CD4-positive, alpha-beta T cell treated with Interferon alpha-2 for 1 hour (primary cell): ENCODE data around the gene CSNK1G2.

Experiments used
- DNase-seq, 2 donors: peaks; one replicate each; pipeline ENCODE4 v3.0.0-alpha.2; 2020 to 2022

The CSNK1G2 gene

DNA sequence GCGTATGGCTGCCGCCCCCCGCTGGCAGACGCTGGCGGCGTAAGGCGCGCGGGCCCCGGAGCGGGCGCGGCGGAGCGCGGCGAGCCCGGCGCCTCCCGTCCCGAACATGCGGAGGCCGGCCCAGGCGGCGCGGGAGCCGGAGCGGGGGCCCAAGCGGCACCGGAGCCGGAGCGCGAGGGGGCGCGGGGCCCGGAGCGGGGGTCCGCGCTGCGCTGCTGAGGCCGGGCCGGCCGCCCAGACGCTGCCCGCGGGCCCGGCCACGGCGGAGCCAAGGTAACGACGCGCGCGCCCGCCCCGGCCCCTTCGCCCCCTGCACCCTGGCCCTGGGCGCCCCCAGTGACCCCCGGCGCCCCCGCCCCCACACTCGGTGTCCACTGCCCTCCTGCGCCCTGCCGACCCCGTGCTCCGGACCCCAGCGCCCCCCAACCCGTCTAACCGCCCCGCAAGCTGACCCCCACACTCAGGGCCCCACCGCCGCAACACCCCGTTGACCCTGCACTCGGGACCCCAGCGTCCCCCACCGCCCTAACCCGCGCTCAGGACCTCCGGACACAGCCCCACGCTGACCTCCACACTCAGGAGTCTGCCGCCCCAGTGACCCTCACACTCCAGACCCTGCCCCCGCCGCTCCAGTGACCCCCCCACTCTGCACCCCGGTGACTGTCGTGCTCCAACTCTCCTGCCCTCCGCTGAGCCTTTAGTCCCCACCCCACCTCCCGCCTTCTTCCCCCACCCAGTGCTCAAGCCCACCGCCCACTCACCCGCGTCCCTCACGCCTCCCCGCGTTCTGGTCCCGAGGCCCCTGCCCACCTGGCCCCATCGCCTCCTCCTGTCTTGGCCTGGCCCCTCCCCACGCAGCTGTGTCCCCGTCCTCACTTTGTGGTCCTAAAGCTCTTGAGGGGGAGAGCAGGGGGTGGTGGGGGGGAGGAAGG is at the start of gene CSNK1G2:
CSNK1G2 (plus strand) TSS at position 27 of the 932 bp plus-strand sequence. CDS start 28,601 bp downstream, outside the sequence.
- no peak for DNase-seq

DNA sequence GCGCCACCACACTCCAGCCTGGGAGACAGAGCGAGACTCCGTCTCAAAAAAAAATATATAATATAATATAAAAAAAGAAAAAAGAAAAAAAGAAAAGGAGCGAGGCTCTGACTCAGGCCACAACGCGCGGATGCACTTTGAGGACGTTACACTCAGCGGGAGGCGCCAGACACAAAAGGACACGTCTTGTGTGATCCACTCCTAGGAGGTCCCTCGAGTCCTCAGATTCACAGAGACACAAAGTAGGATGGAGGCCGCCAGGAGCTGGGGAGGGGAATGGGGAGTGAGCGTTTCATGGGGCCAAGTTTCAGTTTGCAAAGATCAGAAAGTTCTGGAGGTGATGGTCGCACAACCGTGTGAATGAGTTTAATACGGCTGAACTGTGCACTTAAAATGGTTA is 47.2 kb upstream of the CSNK1G2 start:
- no peak for DNase-seq

DNA sequence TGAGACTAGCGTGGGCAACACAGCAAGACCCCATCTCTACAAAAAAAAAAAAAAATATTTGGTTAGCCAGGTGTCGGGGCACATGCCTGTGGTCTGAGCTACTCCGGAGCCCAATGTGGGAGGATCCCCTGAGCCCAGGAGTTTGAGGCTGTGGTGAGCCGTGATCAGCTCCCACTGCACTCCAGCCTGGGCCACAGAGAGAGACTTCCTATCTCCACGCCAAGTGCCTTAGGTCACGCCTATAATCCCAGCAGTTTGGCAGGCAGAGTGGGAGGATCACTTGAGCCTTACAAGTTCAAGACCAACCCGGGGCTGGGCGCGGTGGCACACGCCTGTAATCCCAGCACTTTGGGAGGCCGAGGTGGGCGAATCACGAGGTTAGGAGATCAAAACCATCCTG is 44.5 kb upstream of the CSNK1G2 start:
- no peak for DNase-seq

DNA sequence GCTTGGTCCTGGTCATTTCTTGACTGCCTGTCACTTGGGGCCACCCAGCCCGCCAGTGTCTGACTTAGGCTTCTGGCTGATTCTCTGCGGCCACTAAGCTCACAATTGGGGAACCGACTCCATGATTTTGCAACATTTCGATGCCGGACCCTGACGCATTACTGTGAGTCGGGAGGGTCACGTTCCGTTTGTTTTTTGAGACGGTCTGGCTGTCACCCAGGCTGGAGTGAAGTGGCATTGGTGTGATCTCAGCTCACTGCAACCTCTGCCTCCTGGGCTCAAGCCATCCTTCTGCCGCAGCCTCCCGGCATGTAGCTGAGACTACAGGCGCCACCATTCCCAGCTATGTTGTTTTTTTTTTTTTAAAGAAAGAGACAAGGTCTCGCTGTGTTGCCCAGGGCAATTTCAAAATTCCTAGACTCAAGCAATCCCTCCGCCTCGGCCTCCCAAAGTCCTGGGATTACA is 39.0 kb upstream of the CSNK1G2 start:
- peak in 1 of 2 donors; percentile 74 for DNase-seq

DNA sequence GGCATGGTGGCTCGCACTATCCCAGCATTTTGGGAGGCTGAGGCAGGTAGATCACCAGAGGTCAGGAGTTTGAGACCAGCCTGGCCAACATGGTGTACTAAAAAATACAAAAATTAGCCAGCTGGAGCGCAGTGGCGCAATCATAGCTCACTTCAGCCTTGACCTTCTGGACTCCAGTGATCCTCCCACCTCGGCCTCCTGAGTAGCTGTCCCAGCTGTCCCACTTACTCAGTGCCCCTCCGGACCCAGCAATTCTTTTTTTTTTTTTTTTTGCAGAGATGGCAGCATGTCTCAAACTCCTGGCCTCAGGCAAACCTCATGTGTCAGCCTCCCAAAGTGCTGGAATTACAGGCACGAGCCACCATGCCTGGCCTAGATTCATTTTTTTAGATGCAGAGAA is 38.0 kb upstream of the CSNK1G2 start:
- DNase-seq: no peak

DNA sequence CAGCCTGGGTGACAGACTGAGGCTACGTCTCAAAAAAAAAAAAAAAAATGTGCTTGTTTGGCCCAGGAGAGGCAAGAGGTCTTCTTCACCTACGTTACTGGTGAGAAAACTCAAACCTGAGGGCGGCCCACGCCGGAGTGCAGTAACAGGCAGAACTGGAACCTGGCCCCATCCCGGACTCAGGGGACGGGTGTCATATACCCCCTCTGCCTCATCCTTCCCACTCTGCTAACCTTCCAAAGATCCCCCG is 36.2 kb upstream of the CSNK1G2 start:
- DNase-seq: no peak

DNA sequence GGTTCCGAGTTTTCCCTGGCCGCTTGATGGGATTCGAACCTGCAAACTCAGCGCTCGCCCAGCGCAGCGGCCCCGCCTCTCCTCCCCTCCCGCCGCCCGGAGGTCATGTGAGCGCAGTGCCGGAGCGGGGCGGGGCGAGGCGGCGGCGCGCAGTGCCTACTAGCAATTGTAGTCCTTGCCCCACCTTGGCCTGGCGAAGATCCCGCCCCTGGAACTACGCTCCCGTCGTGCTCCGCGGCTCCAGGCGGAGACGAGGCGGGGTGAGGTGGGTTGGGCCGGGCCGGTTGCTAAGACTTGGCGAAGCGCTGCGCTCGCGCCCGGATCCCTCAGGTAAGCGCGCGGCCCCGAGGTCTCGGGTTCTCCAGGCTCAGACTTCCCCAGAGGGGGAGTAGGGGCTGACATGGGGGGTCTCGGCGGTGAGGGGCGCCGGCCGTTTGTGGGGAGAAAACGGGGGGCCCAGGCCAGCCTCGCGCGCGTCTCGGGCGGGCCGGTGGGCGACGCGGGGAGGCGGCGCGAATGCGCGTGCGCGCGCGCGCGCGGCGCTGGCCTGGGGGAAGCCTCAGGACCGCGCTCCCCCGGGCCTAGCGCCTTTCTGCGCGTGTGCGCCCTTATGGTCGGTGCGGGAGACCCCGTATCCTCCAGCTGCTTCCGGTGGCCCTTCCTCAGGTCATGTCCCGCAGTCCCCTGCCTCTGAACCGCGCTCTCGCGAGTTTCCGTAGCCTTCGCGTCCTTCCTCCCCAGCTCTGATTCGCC is 35.7 kb upstream of the CSNK1G2 start, which contains the start of the genes ADAT3 and SCAMP4:
ADAT3 (plus strand) TSS at position 290 of the 753 bp plus-strand sequence. CDS start 6,649 bp downstream, outside the sequence.
SCAMP4 (plus strand) TSS at position 290 of the 753 bp plus-strand sequence. CDS start 9,621 bp downstream, outside the sequence.
- DNase-seq: peak; percentile 99

DNA sequence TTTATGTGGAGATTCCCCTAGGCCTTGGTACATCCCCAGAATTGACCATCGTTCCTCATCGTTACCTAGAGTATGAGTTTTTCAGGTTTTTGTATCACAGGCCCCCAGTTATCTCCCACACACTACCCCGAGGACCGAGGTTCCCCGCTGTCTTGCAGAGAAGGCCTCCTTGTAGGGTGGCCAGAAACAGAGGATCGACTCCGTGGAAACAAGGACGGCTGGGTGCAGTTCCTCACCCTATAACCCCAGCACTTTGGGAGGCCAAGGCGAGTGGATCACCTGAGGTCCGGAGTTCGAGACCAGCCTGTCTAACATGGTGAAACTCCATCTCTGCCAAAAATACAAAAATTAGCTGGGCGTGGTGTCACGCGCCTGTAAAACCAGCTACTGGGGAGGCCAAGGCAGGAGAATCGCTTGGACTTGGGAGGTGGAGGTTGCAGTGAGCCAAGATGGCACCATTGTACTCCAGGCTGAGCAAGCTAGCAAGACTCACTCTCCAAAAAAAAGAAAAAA is 35.1 kb upstream of the CSNK1G2 start:
- no peak for DNase-seq

DNA sequence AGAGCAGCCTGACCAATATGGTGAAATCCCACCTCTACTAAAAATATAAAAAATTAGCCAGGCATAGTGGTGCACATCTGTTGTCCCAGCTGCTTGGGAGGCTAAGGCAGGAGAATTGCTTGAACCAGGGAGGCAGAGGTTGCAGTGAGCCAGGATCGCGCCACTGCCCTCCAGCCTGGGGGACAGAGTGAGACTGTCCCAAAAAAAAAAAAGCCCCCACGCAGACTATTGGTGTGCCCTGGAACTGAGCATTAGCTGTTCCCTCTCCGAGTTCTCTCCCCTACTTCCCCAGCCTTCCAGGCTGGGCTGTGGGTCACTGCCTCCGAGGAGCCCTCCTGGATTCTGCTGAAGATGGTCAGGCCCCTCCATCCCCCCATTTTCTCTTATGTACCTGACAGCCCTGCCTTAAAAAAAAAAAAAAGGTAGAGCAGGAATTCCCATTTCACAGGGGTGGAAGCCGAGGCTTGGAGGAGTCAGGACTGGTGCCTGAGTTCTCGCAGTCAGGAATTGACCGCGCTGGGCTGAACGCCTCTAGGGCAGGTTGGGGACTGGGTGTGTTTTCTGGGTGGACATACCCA is 33.9 kb upstream of the CSNK1G2 start:
- DNase-seq: no peak

DNA sequence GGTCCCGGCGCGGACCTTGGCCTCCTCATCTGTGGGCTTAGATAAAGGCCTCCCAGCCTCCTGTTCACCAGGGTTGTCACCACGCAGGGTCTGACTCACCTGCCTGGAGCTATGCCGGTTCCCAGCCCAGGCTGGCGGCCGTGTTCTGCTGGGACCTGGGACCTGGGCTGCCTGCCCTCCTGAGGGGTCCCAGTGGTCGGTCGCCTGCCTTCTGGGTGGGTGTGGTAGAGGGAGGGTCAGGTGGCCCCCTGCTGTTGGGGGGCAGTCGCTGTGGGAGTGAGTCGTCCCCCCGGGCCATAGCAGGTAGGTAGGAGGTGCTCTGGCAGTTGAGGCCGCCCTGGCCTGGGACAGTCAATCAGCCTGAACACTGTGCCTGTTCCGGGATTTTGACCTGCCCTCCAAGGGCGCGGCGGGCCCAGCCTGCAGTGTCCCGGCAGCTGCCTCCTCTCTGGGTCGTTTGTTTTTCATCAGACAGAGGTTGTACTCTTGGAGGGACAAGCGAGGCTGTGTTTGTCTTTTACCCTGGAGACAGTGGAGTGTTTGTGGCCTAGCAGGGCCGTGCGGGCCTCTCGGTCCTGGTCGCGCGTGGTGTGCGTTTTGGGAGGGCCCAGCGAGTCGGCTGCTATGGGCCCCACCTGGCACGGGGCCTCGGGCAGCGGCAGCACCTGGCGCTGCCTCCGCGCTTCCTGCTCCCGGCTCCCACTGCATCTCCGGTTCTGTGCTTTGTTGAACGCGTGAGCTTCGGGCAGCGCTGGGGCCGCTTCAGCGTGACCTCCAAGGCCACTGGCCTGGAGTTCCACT is 33.2 kb upstream of the CSNK1G2 start:
- no peak for DNase-seq

DNA sequence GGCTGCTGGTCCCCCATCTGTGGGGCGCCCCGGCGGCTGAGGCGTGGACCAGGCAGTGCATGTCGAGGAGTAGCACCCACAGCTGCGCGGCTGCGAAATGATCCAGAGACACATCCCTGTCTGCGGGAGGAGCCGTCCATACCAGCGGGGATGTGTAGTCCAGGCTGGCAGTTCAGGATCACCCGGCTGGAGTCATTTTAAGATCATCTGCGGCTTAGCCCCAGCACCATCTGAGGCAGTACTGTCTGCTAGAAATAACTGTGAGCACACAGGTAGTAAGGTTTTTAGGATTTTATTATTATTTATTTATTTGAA is 32.7 kb upstream of the CSNK1G2 start:
- no peak for DNase-seq

DNA sequence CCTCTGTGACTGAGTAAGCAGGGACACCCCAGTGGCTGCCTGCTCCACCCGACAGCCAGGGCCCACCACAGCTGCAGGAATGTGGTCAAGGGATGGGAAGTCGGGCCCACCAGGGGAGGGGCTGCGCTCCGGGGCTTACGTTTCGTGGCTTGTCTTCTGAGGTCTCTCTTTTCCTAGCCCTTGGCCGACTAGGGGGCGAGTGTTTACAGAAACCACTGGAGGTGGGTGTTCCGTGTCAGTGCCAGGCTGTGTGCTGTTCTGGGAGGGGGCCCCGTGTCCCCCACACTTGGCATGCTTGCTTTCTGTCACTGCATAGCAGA is 31.3 kb upstream of the CSNK1G2 start:
- DNase-seq: no peak

DNA sequence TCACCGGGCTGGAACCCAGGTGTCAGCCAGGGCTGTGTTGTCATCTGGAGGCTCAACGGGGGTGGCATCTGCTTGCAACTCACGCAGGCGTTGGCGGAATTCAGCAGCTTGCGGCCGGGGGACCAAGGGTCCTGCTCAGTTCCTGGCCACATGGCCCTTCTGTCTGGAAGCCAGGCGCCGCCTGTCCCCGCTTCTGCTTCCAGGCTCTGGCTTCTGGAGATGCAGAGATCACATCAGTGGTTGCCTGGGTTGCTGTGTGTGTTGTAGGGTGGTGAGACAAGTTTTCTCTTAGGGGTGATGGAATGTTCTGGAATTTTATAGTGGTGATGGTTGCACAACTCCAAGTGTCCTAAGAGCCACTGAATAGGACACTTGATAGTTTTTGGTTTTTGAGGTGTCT is 30.8 kb upstream of the CSNK1G2 start:
- no peak for DNase-seq

DNA sequence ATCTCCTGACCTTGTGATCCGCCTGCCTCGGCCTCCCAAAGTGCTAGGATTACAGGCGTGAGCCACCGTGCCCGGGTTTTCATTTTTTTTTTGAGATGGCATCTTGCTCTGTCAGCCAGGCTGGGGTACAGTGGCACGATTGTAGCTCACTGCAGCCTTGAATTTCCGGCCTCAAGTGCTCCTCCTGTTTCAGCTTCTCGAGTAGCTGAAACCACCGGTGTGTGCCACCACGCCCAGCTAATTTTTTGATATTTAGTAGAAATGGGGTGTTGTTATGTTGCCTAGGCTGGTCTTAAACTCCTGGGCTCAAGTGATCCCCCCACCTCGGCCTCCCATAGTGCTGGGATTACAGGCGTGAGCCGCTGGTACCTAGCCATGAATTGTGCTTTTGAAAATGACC is 29.9 kb upstream of the CSNK1G2 start:
- DNase-seq: no peak

DNA sequence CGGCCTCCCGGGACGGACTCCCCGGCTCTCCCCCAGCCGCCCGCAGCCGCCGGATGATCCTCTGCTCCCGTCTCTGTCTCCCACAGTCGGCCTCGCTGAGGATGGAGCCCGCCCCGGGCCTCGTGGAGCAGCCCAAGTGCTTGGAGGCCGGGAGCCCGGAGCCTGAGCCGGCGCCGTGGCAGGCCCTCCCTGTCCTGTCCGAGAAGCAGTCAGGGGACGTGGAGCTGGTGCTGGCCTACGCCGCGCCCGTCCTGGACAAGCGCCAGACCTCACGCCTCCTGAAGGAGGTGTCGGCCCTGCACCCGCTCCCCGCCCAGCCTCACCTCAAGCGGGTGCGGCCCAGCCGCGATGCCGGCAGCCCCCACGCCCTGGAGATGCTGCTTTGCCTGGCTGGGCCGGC is 29.0 kb upstream of the CSNK1G2 start:
- DNase-seq: no peak

DNA sequence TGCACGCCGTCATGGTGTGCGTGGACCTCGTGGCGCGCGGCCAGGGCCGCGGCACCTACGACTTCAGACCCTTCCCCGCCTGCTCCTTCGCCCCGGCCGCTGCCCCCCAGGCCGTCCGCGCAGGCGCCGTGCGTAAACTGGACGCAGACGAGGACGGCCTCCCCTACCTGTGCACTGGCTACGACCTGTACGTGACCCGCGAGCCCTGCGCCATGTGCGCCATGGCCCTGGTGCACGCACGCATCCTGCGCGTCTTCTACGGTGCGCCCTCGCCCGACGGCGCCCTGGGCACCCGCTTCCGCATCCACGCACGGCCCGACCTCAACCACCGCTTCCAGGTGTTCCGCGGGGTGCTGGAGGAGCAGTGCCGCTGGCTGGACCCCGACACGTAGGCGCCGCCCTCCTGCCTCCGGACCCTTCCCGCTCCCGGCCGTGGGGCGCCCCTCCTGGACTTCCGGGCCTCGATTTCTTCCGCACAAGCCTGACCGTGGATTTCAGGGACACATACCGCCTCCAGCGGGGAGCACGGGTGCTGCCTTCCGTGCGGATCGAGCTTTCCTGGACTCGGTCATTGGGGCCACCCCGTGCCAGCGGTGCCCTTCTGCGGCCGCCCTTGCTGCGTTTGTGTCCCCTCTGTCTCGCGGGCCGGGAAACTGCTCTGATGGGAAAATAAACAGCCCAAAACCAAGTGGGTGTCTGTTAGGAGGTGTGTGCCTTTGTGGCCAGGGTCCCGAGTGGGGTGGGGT is 28.0 kb upstream of the CSNK1G2 start:
- DNase-seq: no peak

DNA sequence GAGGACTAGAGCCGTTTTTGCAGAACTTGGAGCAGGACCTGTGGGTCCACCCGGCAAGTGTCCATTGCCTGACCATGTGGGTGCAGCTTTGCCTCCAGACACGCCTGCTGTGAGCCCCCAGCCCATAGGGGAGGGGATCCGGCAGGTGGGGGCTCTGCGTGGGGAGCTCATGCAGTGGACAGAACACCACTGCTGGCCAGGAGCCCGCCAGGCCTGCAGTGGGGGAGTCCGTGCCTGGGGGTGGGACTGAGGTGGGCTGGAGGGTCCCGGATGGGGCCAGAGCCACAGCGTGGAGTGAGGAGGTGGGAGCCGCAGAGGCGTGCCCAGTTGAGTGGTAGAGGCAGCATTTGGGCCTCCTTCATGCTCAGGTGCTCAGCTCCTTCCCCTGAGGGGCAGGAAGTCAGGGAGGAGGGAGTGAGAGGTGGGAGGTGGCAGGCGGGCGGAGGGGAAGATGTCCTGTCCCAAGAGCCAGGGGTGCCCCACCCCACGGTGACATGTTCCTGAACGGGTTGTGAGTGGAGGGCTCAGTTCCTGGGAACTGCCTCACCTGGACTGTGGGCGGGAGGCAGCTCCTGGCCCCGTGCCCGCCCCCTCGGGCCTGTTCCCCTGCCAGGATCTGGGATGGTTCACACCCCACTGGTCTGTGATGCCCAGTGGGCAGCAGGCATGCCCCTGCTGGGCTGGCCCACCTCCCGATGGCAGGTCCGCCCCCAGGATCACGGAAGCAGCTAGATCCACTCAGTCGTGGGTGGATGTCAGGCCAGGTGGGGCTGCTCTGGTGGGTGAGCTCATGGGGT is 27.0 kb upstream of the CSNK1G2 start:
- no peak for DNase-seq

DNA sequence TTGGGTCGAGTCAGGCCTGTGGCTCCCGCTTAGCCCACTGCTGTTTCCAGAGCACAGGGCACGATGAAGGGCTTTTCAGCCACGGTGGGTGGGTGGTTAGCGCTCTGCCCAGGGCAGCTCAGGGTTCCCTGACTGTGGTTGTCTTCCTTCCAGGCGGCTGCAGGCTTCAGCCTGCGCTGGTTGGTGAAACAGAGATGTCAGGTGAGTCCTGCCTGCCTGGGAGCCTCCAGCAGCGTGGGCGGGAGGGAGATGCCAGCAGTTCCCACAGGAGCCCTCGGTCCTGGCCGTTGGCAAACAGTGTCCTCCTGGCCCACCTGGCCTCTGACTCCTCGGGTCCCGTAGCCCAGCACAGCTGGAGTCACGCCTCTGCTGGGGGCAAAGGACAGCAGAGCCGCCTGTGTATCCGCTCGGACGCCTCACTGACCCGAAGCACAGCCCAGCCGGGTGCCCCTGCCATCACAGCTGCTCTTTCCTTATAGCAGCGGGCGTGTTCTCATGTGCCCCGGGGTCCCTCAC is 26.1 kb upstream of the CSNK1G2 start:
- DNase-seq: no peak

DNA sequence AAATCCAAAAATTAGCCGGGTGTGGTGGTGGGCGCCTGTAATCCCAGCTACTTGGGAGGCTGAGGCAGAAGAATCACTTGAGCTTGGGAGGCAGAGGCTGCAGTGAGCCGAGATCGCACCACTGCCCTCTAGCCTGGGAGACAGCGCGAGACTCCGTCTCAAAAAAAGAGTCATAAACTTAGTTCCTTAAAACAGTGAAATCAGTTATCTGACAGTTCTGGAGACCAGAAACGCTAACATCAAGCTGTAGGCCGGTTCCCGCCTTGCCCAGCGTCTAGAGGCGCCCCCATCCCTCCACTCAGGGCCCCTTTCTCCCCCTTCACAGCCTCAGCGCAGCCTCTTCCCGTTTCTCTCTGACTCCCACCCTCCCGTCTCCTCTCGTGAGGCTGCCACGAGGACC is 23.8 kb upstream of the CSNK1G2 start:
- no peak for DNase-seq

DNA sequence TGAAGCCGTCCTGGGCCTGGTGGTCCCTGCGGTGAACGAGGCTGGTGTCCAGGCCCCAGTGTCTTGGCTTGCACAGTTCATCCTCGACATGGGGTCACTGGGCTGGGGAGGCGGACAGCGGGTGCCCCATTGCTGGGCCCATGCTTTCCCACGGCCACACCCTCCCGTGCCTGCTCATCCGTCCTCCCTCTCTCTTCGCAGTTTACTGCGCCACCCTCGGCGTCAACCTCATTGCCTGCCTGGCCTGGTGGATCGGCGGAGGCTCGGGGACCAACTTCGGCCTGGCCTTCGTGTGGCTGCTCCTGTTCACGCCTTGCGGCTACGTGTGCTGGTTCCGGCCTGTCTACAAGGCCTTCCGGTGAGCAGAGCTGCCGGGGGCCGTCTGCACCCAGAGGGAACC is 23.0 kb upstream of the CSNK1G2 start:
- DNase-seq: no peak

DNA sequence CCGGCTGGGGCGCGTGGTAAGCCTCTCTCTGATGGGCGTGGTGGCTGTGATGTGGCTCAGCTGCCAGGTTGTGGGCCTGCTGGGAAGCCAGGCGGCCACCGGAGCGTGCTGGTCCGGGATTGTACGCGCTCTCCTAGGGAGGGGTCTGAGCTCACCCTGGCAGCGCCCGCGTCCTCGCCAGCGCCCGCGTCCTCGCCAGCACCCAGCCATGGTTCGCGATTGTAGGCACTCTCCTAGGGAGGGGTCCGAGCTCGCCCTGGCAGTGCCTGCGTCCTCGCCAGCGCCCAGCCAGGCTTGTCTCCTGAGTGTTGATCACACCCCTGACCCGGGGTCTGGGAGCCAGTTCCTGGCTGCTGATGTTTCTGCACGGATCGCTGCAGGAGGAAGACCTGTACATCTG is 22.0 kb upstream of the CSNK1G2 start:
- no peak for DNase-seq
